Measurements from ENCODE around the gene SGCA. TPM values are rescaled to one million over a fixed set of nuclear protein-coding genes. Genes with fewer than 3 reads are reported as not detected.

SGCA gene
- total and polyA plus RNA-seq, 9 of the 15 experiments (the other 6 are each of a cell fraction or from before 2014, with no cell fraction given): not detected

- in situ Hi-C loops (cut with MboI): no loop called here
- Histone ChIP-seq H3K79me2 (ENCODE audit: control insufficient read depth, insufficient read depth, low read length) (no peaks in the 10 kb centered on the region), H3K27me3 (ENCODE audit: control insufficient read depth in 2 of 2, insufficient read depth in 2 of 2, low read length in 2 of 2) (peaks cover 51 to 81% of the 10 kb centered on the region in 2 experiments), H3K9me3 (replicated peaks; ENCODE audit: control insufficient read depth, insufficient read depth, low read depth, low read length) (no peaks in the 10 kb centered on the region), H3K36me3 (ENCODE audit: control insufficient read depth, insufficient read depth, low read length) (no peaks in the 10 kb centered on the region), H4K20me1 (replicated peaks; ENCODE audit: control insufficient read depth, insufficient read depth, low read length) (no peaks in the 10 kb centered on the region; the same call in 1 of the 2 replicates), H2AFZ (ENCODE audit: low read depth, low read length) (0 out of 2 replicates have a peak overlapping the region, but pooled peaks have one; percentile 47), H3K4me3 (no peak overlapping the region), H3K9ac (ENCODE audit: insufficient read depth in 1 of 2, low read depth in 2 of 2, low read length in 2 of 2) (no peak overlapping the region), H3K4me1 (replicated peaks in 1 of 2; ENCODE audit: control insufficient read depth in 2 of 2, insufficient read depth in 2 of 2, low read length in 2 of 2) (peaks cover 4 to 24% of the 10 kb centered on the region in 2 experiments; a peak in 4 of 5 replicates), H3K27ac (ENCODE audit: extremely low read depth, low read depth, low read length) (no peak overlapping the region), H3K9me1 (ENCODE audit: control insufficient read depth, insufficient read depth, low read length) (no peaks in the 10 kb centered on the region), H3K4me2 (ENCODE audit: insufficient read depth, low read length) (no peak overlapping the region; the same call in 1 of the 2 replicates)
- intact Hi-C loops (cut with micrococcal nuclease): no loop called here
- WGBS (ENCODE audit: insufficient coverage, low coverage, missing lambda C conversion rate): 1% methylated on average over 7 of the region's 8 CpGs
- ATAC-seq (peak; percentile 43; the same call in 1 of the 3 replicates), DNase-seq (ENCODE audit: extremely low read depth in 1 of 4, low spot score in 3 of 4) (peak in 2 of 4 experiments; percentile 29 to 33), FAIRE-seq (no peak)
- CTCF ChIA-PET (ENCODE audit: low intra/inter-chr PET ratio): interaction anchor here (0.6 kb wide), 1 partner anchor 166 kb away, joined by 3 read pairs; no protein-coding TSS in a partner anchor
- POLR2A ChIA-PET: no interaction called here
- no TSS peak for BruUV-seq (replicated peaks)
- TF ChIP-seq VEZF1 (CRISPR knock-in tag; IDR thresholded peaks at IDR 0.05): 0 out of 2 replicates have a peak, but pooled peaks have one; percentile 5
- TF ChIP-seq HOMEZ (CRISPR knock-in tag; IDR thresholded peaks at IDR 0.05): no peak
These were observed 18.3 kb downstream of the SGCA start for GRCh38 chr17:50184064-50184463.
